Ovary (tissue), 10 donors: ENCODE results near the gene PNRC2. TPM values are rescaled to one million over a fixed set of nuclear protein-coding genes. Genes with fewer than 3 reads are reported as not detected.
A peak's percentile ranks its signal among the peaks of the same experiment; 100 is the strongest.

Source experiments
- DNase-seq, 5 donors: peaks; one replicate each; pipeline ENCODE4 v3.0.0-alpha.2; 2019 to 2020
- H3K27ac ChIP-seq, 2 donors: fragments of 200-600 bp; one replicate each; pipeline versions ENCODE4 v1.5.1 to v1.8.0; 2019 to 2022
- H3K27me3 ChIP-seq: fragments of 200-600 bp; one replicate; pipeline ENCODE4 v1.8.0; 2022
- H3K36me3 ChIP-seq: fragments of 200-600 bp; sonication (generic); one replicate; pipeline ENCODE4 v1.5.1; 2019
- H3K4me1 ChIP-seq: one replicate; pipeline ENCODE4 v1.8.1; 2013; ENCODE audit warnings: mild to moderate bottlenecking, moderate library complexity; ENCODE audit not compliant: insufficient read depth
- H3K4me3 ChIP-seq: fragments of 200-600 bp; sonication (generic); one replicate; pipeline ENCODE4 v1.5.1; 2017
- H3K9me3 ChIP-seq, 2 donors: fragments of 200-600 bp in 1 of 2; sonication (generic) in 1 of 2; one replicate each; pipeline versions ENCODE4 v1.5.1 to v1.8.1; 2013 to 2019; ENCODE audit warnings: mild to moderate bottlenecking in 1 of 2, moderate library complexity in 1 of 2
- EP300 ChIP-seq: sonication (generic); formaldehyde crosslinking; IDR thresholded peaks from one replicate; pipeline ENCODE4 v1.6.1; 2017; ENCODE audit warnings: antibody characterized with exemption
- POLR2A ChIP-seq: fragments of 450-650 bp; IDR thresholded peaks from one replicate; pipeline ENCODE4 v1.6.1; 2017; ENCODE audit warnings: antibody characterized with exemption, mild to moderate bottlenecking, moderate library complexity
- WGBS, 3 donors: extraction: QIAGEN DNeasy Blood & Tissue Kit in 1 of 3; methylation state at CpG; one replicate each; pipeline versions ENCODE4 v1.1.5 to v1.1.7; 2013 to 2017; 5-methylcytosine and 5-hydroxymethylcytosine counted together
- intact Hi-C, 4 donors: fragments of 100-400 bp; cut with DNase I; formaldehyde crosslinking; loops; one replicate each; pipeline versions ENCODE4 v1.11.0 to v1.15.1; 2022 to 2023
- long read RNA-seq, 3 donors: library from polyadenylated mRNA in 2 of 3; unstranded in 2 of 3; transcript quantifications; one replicate each; pipeline ENCODE4 v2.0.0 and lab custom pipeline, GENCODE V29; 2021 to 2026
- polyA plus RNA-seq, 2 donors: library from polyadenylated mRNA; stranded (reverse); fragments of 200-250 nt in 1 of 2; fragments of 350-450 nt in 1 of 2; fragmentation: Illumina TruSeq in 1 of 2; extraction: RNeasy Lipid Tissue Mini Kit (QIAGEN cat#74804) in 1 of 2; gene quantifications; one replicate each; pipeline ENCODE4 v1.2.3, GENCODE V29; 2013 to 2014
- total RNA-seq, 7 donors: library from RNA; depleted of rRNA in 2 of 7; stranded (reverse); fragments of >200 nt in 2 of 7; fragmentation: NEBNext Ultra II Directional in 3 of 7; extraction: Animal tissue kit (Norgen Biotek cat#: 25700) in 3 of 7; gene quantifications; one replicate each; pipeline versions ENCODE4 v1.1.0 to v1.2.4, GENCODE V29; 2016 to 2023
- TF ChIP-seq, protein P1 (sequence below), 3 donors: fragments of 450-650 bp in 2 of 3; fragments of 200-600 bp in 1 of 3; IDR thresholded peaks; one replicate each; pipeline versions ENCODE4 v1.5.1 to v1.8.0; 2016 to 2022; ENCODE audit warnings: antibody characterized with exemption in 3 of 3, mild to moderate bottlenecking in 1 of 3
- donor health status: DM: no; HTN: no; CAD: no; lungs with moderate emphysema.
- donor health status: DM: no; HTN: no; CAD: no.
- donor health status: Bipolar disorder and iron deficiency.
- donor health status: DM: yes; HTN: yes; CAD: no.
- donor health status: DM: no; HTN: no; CAD: no.
- donor health status: DM: yes; HTN: yes; CAD: no.

Gene PNRC2
- total RNA-seq: 100 to 1,000 TPM in 3 of 7 donors, 10 to 100 TPM in 4; 72.5 to 121 (median 99.0) TPM
- 100 to 1,000 TPM in 1 of 2 donors, 10 to 100 TPM in 1; 92.4 to 119 TPM for polyA plus RNA-seq
- long read RNA-seq, donor 1, transcript PNRC2-201 (3 exons, 2,416 nt): major isoform, 349 of 388 reads
- long read RNA-seq, donor 1, transcript PNRC2-204 (2 exons, 171 nt): minor isoform, 5 of 388 reads
- long read RNA-seq, donor 1, transcript PNRC2-202 (3 exons, 814 nt): minor isoform, 16 of 388 reads
- long read RNA-seq, donor 1, partial matches to known transcripts: 0 of 388 reads
- long read RNA-seq, donor 1, other reads (novel, unspliced or antisense): 18 of 388 reads
- long read RNA-seq, donor 2, transcript PNRC2-204 (2 exons, 171 nt): minor isoform, 5 of 150 reads
- long read RNA-seq, donor 2, transcript PNRC2-202 (3 exons, 814 nt): minor isoform, 7 of 150 reads
- long read RNA-seq, donor 2, transcript PNRC2-201 (3 exons, 2,416 nt): major isoform, 132 of 150 reads
- long read RNA-seq, donor 2, partial matches to known transcripts: 6 of 150 reads
- long read RNA-seq, donor 2, other reads (novel, unspliced or antisense): 0 of 150 reads
- long read RNA-seq, donor 3, transcript PNRC2-201 (3 exons, 2,416 nt): major isoform, 141 of 162 reads
- long read RNA-seq, donor 3, transcript PNRC2-202 (3 exons, 814 nt): minor isoform, 9 of 162 reads
- long read RNA-seq, donor 3, partial matches to known transcripts: 0 of 162 reads
- long read RNA-seq, donor 3, other reads (novel, unspliced or antisense): 9 of 162 reads

- WGBS, 3 donors: 0 to 2% (median 1%) methylated on average over 60 to 84 of the region's 84 CpGs
- H3K4me1 ChIP-seq: no peaks in the 10 kb centered on the region
- H3K4me3 ChIP-seq: peak within 1 kb of the TSS; percentile 84
- intact Hi-C loops: loop anchor here in 2 of 4 donors (5.0 kb wide), 3 partner anchors 37 to 68 kb away; no protein-coding TSS in a partner anchor
- TF ChIP-seq, protein P1, sequence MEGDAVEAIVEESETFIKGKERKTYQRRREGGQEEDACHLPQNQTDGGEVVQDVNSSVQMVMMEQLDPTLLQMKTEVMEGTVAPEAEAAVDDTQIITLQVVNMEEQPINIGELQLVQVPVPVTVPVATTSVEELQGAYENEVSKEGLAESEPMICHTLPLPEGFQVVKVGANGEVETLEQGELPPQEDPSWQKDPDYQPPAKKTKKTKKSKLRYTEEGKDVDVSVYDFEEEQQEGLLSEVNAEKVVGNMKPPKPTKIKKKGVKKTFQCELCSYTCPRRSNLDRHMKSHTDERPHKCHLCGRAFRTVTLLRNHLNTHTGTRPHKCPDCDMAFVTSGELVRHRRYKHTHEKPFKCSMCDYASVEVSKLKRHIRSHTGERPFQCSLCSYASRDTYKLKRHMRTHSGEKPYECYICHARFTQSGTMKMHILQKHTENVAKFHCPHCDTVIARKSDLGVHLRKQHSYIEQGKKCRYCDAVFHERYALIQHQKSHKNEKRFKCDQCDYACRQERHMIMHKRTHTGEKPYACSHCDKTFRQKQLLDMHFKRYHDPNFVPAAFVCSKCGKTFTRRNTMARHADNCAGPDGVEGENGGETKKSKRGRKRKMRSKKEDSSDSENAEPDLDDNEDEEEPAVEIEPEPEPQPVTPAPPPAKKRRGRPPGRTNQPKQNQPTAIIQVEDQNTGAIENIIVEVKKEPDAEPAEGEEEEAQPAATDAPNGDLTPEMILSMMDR (IDR thresholded peaks at IDR 0.05): peak in 1 of 3 donors; percentile 27
- TF ChIP-seq EP300 (no peak), POLR2A (peak; percentile 98)
- no peaks in the 10 kb centered on the region for H3K27me3 ChIP-seq
- no peaks in the 10 kb centered on the region for H3K9me3 ChIP-seq
- no peaks in the 10 kb centered on the region for H3K36me3 ChIP-seq
- H3K27ac ChIP-seq: peak within 1 kb of the TSS; percentile 93 to 99
- DNase-seq: peak; percentile 94 to 97 (median 96)
Measured at GRCh38 chr1:23959461-23960290, at the start of gene PNRC2. Gene PNRC2, plus strand, starts transcription at chr1:23959828. Its CDS starts 1,630 bp downstream, at chr1:23961458.

DNA sequence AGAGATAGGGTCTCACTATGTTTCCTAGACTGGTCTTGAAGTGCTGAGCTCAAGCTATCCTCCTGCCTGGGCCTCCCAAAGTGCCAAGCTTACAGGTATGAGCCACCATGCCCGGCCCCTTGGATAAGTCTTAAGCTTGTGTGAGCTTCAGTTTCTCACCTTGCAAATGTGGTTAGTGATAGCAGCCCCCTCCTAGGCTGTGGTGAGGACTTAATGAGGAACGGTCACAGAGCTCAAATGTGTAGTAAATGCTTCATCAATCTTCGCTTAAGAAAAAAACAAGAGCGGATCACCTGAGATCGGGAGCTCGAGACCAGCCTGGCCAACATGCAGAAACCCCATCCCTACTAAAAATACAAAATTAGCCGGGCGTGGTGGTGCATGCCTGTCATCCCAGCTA lies 49.5 kb upstream of the PNRC2 start:
- H3K4me3 ChIP-seq: no peak overlapping the region
- WGBS, 3 donors: 91 to 92% (median 91%) methylated on average over 8 of the region's 8 CpGs
- TF ChIP-seq, protein P1 (IDR thresholded peaks at IDR 0.05): no peak
- TF ChIP-seq EP300: no peak
- TF ChIP-seq POLR2A: no peak
- no peaks in the 10 kb centered on the region for H3K4me1 ChIP-seq
- no peak for DNase-seq
- no peaks in the 10 kb centered on the region for H3K36me3 ChIP-seq
- no peaks in the 10 kb centered on the region for H3K9me3 ChIP-seq
- H3K27me3 ChIP-seq: no peaks in the 10 kb centered on the region
- intact Hi-C loops: no loop called here
- H3K27ac ChIP-seq: no peak overlapping the region

DNA sequence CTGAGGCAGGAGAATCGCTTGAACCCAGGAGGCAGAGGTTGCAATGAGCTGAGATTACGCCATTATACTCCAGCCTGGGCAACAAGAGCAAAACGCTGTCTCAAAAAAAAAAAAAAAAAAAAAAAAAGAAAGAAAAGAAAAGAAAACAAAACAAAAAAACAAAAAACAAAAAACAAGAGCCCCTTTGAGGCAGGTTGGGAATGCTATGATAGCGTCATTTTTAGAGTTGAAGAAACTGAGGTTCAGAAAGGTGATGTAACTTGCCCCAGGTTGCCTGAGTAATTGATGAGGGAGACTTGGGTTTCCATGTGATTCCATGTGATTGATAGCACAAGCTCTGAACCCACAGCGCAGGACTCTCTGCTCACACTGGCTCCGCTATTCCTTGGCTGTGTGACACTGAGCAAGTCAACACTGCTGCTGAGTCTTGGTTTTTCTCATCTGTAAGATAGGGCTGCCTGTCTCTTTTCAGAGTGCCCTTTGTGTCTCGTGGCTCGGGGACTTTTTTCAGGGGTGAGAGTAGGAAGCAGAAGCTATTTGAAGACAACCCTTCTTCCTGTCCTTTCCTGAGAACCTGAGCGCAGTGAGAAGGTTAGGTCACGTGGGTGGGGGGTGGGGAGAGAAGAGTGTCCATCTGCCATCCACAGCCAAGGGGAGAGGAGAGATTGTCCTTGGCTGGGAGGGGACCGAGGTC lies 48.9 kb upstream of the PNRC2 start:
- intact Hi-C loops: no loop called here
- TF ChIP-seq POLR2A (no peak), EP300 (no peak)
- TF ChIP-seq, protein P1 (IDR thresholded peaks at IDR 0.05): no peak

More for the DNA sequence above, 48.9 kb upstream of the PNRC2 start:
- 76 to 81% (median 79%) methylated on average over 11 of the region's 11 CpGs for WGBS, 3 donors
- DNase-seq: no peak
- no peaks in the 10 kb centered on the region for H3K4me1 ChIP-seq
- H3K36me3 ChIP-seq: no peaks in the 10 kb centered on the region
- H3K27me3 ChIP-seq: no peaks in the 10 kb centered on the region
- no peak overlapping the region for H3K4me3 ChIP-seq
- H3K9me3 ChIP-seq: no peaks in the 10 kb centered on the region
- no peak overlapping the region for H3K27ac ChIP-seq
